GM19452 (cell line): ENCODE data around the gene BMP2.

Source experiments
- ATAC-seq: cut with Tn5 transposase; IDR thresholded peaks from one replicate; pipeline ENCODE4 v1.9.1; 2021; ENCODE audit not compliant: unreplicated experiment

BMP2 gene

GRCh38 chr20:6767126-6767535, 355 bp upstream of the BMP2 start:
- no peak for ATAC-seq

GRCh38 chr20:6768228-6769140, 998 bp downstream of the BMP2 start:
- ATAC-seq, result peak; percentile 4

- no peak for ATAC-seq
Measured at GRCh38 chr20:6769903-6770785, 2.7 kb downstream of the BMP2 start.

- ATAC-seq, result no peak
Measured at GRCh38 chr20:6770786-6771100, 3.3 kb downstream of the BMP2 start.

- no peak for ATAC-seq
Measured at GRCh38 chr20:6780433-6781190, 13.1 kb downstream of the BMP2 start.

- no peak for ATAC-seq
Measured at GRCh38 chr20:6783752-6784151, 16.3 kb downstream of the BMP2 start.

GRCh38 chr20:6784210-6784631, 16.7 kb downstream of the BMP2 start:
- ATAC-seq, result no peak

- ATAC-seq, result no peak
Measured at GRCh38 chr20:6784767-6785166, 17.3 kb downstream of the BMP2 start.

- no peak for ATAC-seq
Measured at GRCh38 chr20:6786548-6786947, 19.1 kb downstream of the BMP2 start.

- no peak for ATAC-seq
Measured at GRCh38 chr20:6792789-6793188, 25.3 kb downstream of the BMP2 start.

- ATAC-seq, result no peak
Measured at GRCh38 chr20:6802227-6802626, 34.7 kb downstream of the BMP2 start.

GRCh38 chr20:6806275-6806674, 38.8 kb downstream of the BMP2 start:
- ATAC-seq, result no peak

- ATAC-seq, result no peak
Measured at GRCh38 chr20:6811262-6812035, 44.0 kb downstream of the BMP2 start.

- no peak for ATAC-seq
Measured at GRCh38 chr20:6812530-6812929, 45.0 kb downstream of the BMP2 start.

- no peak for ATAC-seq
Measured at GRCh38 chr20:6814945-6815344, 47.5 kb downstream of the BMP2 start.

- no peak for ATAC-seq
Measured at GRCh38 chr20:6818033-6818808, 50.7 kb downstream of the BMP2 start.

- no peak for ATAC-seq
Measured at GRCh38 chr20:6819599-6819998, 52.1 kb downstream of the BMP2 start.

- ATAC-seq, result no peak
Measured at GRCh38 chr20:6824401-6824800, 56.9 kb downstream of the BMP2 start.

GRCh38 chr20:6827472-6827871, 60.0 kb downstream of the BMP2 start:
- ATAC-seq, result no peak
